ENCODE results near the gene ATP23.
A peak's percentile ranks its signal among the peaks of the same experiment; 100 is the strongest.

ATP23 gene
- total RNA-seq = 4.9 to 9.8 (median 8.1) reads per million in 4 experiments

DNA sequence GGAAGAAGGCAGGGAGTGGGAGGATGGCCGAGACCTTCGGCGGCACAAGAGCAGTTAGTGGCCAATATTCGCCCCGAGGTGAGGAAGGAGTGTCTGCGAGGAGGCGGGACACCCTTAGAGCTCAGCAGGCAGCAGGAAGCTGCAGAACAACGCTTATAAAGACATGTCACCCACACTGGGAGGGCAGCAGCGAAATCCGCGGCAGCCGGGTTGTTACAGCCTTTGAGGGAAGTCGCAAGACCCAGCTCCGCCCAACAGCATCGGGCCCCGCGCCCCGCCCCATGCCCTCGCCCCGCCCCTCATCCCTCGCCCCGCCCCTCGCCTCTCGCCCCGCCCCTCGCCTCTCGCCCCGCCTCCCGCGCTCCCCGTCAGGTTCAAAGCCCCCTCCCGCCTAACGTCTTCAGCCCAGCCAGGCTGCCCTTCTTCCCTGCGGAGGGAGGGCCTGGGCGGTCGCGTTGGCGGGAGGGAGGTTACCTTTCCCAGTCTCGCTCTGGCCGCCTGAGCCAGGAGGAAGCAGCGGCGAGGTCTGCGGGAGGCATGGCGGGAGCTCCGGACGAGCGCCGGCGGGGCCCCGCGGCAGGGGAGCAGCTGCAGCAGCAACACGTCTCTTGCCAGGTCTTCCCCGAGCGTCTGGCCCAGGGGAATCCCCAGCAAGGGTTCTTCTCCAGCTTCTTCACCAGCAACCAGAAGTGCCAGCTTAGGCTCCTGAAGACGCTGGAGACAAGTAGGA is at the start of gene ATP23:
ATP23 (plus strand) TSS at position 403 of the 730 bp plus-strand sequence; CDS start at position 538, 135 bp downstream.
- DNase-seq = peak; percentile 80

GRCh38 chr12:57892232-57892972 is 49.0 kb upstream of the ATP23 start:
- DNase-seq = no peak

DNA sequence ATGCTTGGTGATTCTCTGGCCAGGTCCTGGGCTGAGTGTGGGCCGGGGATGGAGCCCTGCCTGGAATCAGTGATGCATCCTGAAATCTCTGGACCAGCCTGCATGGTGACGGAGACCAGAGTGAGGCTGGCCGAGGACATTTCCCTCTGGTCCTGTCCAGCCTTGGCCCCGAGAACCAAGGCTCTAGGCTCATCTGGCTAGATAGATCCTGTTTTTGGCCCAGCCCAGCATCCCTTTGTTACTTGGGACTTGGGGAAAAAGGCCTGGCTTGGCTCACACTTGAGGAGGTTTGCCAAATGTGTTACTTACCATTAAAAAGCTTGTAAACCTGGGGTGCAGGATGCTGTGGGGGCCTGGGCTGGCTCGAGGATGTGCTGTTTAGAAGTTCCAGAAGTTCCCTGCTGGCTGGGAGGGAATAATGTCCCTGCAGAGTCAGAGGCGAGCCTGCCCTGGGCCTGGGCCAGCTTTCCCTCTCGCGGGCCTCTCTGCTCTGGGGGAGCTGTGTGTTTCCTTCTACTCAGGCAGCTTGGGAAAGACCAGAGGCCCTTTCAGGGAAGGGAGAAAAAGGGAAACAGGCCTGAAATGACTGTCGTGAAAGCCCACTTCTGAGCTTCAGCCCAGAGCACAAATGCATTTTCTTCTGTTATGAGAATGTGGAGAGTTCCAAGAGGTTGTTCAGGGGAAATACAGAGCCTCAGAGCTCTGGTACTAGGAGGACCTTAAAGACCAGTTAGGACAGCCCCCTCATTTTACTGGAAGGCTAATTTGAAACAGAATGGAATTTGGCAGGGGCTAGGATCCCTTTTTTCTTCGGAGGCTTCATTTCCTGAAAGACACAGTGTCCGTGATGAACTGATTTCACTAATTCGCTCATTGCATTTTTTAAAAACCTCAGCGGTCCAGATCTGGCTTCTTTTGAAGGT is 47.7 kb upstream of the ATP23 start:
- no peak for DNase-seq

DNA sequence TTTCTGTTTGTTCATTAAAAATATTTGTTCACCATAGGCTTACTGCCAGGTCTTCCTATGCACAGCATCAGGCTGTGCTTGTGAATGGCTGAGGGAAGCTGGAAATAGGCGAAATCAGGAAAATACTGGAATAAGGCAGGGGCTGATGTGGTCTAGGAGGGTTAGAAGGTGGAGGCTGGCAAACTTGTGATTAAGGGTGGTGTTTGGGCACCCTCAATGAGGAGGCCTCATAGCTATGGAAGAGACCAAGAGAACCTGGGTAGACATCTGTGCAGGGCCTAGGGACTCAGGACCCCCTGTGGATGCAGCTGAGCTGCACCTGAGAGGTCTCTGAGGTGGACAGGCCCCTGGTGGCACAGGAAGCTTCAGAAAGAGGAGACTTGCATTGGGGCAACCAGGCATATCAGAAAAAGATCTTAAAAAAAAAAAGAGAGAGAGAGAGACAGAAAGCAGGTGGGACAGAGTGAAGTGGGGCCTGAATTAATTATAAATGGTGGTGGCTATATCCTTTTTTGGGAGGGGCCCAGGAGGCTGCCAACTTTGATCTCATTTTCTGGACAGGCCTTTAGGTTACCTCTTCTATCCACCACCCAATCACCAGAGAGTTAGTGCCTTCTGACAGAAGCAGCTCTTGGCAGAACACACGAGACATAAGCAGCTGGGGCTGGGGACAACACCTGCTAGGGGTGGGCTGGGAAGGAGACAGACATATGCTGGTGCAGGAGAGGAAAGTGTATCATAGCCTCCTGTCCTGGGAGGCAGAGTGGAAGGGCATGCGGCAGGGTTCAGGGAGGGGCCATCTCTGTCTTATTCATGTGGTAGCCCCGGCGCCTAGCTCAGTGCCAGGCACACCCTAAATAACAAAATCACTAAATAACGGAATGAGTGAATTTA is 46.7 kb upstream of the ATP23 start:
- no peak for DNase-seq

GRCh38 chr12:57895389-57896114 is 45.8 kb upstream of the ATP23 start:
- DNase-seq = no peak

- DNase-seq = no peak
Observed at GRCh38 chr12:57896115-57896433, 45.3 kb upstream of the ATP23 start.

GRCh38 chr12:57896434-57897201 is 44.7 kb upstream of the ATP23 start:
- DNase-seq = no peak

DNA sequence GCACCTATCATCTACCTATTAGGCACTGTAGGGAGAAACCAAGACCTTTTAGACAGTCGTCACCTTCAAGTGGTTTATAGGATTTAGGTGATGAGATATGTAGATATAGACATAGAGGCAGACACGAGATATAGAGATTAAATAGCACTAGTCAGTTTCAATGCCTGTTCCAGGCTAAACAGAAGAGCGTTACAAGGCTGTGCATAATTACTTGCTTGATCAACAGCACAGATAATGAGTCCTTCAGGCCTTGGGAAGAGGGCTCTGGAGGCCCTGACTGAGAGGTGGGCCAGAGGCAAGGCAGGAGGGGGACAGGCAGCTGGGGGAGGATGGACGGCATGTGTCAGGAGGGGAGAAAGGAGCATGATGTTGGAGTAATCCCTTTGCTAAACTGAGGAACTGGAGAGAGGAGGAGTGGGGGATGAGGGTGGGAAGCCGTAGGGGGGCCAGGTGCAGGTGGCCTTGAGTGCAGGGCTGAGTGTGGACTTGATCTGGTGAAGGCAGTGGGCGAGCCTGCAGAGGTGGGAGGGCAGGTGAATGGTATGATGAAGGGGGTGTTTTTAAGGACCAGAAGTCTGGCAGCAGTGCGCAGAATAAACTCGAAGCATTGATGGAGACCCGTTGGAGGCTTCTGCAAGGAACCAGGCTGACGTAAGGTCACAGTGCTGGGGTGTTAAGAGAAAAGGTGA is 43.9 kb upstream of the ATP23 start:
- no peak for DNase-seq

DNA sequence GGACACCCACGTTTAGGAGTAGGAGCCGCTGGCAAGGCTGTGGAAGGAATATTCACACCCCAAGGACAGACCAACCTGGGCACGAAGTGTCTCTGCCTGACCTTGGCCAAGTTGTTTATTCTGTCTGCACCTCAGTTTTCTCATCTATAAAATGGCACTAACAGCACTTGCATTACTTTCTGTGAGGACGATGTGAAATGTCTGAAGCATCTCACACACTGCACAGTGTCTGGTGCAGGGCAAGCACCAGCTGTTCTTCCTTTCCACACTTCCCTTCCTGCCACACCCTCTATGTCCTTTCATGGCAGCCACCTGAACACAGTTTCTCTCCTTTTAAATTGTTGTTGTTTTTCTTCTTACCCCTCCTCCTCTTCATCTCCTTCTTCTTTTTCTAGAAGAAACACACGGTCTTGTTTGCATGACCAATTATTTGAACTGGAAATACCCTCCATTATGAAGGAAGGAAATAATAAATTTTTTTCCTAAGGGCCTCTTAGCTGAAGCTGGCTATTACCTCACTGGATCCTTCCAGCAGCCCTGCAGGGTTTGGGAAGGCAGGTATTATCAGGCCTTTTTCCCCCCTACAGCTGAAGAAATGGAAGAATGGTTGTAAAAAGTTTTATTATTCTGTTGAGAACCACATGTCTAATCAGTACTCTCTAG is 42.9 kb upstream of the ATP23 start:
- no peak for DNase-seq

GRCh38 chr12:57899010-57899662 is 42.2 kb upstream of the ATP23 start:
- DNase-seq = peak; percentile 29

DNA sequence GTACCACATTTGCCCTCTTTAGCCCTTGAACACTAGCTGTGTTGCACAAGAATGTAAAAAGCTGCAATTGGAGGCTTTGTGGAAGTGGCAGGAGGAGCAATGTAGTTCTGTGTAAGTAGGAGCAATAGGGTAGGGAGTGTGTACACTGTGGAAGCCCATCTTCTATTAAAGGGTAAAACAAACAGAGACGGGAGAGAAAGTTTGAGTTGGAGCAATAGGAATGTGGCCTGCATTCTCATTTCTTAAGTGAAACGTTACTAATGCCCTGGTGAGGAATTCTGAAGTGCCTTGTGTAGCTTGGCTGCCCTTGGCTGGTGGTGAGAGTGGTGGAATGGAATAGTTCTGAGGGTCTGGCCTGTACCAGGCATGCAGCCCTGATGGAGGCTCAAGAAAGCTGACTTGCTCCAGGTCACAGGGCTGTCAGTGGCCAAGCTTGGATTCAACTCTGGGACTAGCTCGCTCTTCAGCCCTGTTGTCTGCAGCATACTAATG is 38.8 kb upstream of the ATP23 start:
- DNase-seq = no peak

GRCh38 chr12:57904426-57904825 is 36.9 kb upstream of the ATP23 start:
- DNase-seq = no peak

- DNase-seq = peak; percentile 72
Observed at GRCh38 chr12:57904848-57905811, 36.2 kb upstream of the ATP23 start.

DNA sequence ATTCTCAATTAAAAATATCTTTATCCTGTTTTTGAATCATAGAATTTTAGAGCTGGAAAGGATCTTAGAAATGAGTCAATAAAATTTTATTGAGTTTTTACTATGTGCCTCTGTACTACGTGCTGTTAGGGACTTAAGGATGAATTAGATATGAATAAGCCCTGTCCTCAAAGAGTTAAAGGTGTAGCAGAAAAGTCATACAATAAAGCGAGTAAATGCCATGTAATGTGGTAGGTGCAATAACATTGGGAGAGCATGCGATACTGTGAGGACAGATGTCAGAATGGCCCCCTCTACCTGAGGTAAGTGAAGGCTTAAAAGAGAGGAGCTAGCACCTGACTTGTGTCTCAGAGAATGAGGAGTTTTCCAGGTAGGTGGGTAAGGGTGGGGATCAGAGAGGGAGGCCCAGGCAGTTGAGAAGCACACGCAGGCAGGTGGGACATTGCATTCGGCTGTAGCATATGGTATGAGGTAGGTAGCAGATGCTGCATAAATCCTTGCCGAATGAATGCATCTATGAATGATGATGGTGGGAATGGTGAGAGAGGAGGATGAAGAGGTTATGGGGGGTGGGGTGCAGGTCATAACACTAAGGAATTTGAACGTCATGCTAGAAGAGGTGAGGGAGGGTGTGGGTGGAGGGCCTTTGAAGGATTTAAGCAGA is 35.4 kb upstream of the ATP23 start:
- no peak for DNase-seq

- DNase-seq = no peak
Observed at GRCh38 chr12:57906821-57907220, 34.5 kb upstream of the ATP23 start.

DNA sequence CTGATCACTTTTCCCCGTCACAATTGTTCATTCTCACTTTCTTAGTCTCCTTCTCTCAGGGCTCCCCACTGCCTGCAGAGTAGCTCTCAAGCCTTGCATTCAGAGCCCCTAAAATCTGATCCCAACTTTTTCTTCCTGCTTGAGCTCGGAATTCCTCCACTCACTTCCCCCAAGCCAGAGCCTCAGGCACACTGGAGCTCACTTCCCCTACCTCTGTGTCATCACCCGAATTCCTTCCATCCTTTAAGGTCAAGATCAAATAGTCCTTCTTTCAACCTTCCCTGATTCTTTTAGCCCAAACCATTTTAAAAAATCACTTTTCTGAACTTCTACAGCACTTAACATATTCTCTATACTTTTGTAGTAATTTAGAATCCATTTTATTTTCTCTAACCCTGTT is 34.1 kb upstream of the ATP23 start:
- DNase-seq = no peak

- no peak for DNase-seq
Observed at GRCh38 chr12:57908511-57908910, 32.9 kb upstream of the ATP23 start.

Measured in effector CD8-positive, alpha-beta T cell (primary cell).